HEK293T (cell line): ENCODE measurements around the gene LRRC51.

Source experiments
- PKNOX1 ChIP-seq: fragments of 450-650 bp; IDR thresholded peaks from 2 replicates; pipeline ENCODE4 v1.6.1; 2016
- SP1 ChIP-seq: fragments of 450-650 bp; IDR thresholded peaks from 2 replicates; pipeline ENCODE4 v1.6.1; 2017
- SUZ12 ChIP-seq: fragments of 450-650 bp; IDR thresholded peaks from 2 replicates; pipeline ENCODE4 v1.6.1; 2016; ENCODE audit warnings: mild to moderate bottlenecking

GRCh38 chr11:72084965-72085364 lies 4.3 kb downstream of the LRRC51 start:
- TF ChIP-seq SP1 = no peak
- no peak for TF ChIP-seq SUZ12
- TF ChIP-seq PKNOX1 = no peak
